Fibroblast of villous mesenchyme (primary cell): ENCODE data around the gene BLOC1S3. TPM values are rescaled to one million over a fixed set of nuclear protein-coding genes. Genes with fewer than 3 reads are reported as not detected.
"Not testable (repeated sequence)": the region's sequence is repeated elsewhere in the genome, so short reads cannot be mapped to it uniquely, and the experiment has no call there.

Experiments used
- DNase-seq: peaks from one replicate; pipeline ENCODE4 v3.0.0-alpha.2; 2010; ENCODE audit warnings: low read depth
- H3K4me3 ChIP-seq: 2 replicates; pipeline ENCODE4 v1.5.1; 2011; ENCODE audit warnings: low read depth, mild to moderate bottlenecking, low read length
- total RNA-seq: library from RNA; depleted of rRNA; stranded (reverse); fragments of >200 nt; gene quantifications from 2 replicates; pipeline ENCODE4 v1.2.3, GENCODE V29; 2012
- TF ChIP-seq, protein P1 (sequence below): IDR thresholded peaks from 2 replicates; pipeline ENCODE4 v1.5.1; 2012; ENCODE audit warnings: low read depth, mild to moderate bottlenecking, low read length; ENCODE audit not compliant: insufficient read depth

The BLOC1S3 gene
- total RNA-seq, 1 donor: 4.3 TPM

GRCh38 chr19:45223879-45224278, 45.3 kb downstream of the BLOC1S3 start:
- no peak for DNase-seq
- TF ChIP-seq, protein P1, sequence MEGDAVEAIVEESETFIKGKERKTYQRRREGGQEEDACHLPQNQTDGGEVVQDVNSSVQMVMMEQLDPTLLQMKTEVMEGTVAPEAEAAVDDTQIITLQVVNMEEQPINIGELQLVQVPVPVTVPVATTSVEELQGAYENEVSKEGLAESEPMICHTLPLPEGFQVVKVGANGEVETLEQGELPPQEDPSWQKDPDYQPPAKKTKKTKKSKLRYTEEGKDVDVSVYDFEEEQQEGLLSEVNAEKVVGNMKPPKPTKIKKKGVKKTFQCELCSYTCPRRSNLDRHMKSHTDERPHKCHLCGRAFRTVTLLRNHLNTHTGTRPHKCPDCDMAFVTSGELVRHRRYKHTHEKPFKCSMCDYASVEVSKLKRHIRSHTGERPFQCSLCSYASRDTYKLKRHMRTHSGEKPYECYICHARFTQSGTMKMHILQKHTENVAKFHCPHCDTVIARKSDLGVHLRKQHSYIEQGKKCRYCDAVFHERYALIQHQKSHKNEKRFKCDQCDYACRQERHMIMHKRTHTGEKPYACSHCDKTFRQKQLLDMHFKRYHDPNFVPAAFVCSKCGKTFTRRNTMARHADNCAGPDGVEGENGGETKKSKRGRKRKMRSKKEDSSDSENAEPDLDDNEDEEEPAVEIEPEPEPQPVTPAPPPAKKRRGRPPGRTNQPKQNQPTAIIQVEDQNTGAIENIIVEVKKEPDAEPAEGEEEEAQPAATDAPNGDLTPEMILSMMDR: no peak
- no peak overlapping the region for H3K4me3 ChIP-seq

- no peak overlapping the region for H3K4me3 ChIP-seq
- TF ChIP-seq, protein P1: no peak
- no peak for DNase-seq
These were observed 46.1 kb downstream of the BLOC1S3 start for GRCh38 chr19:45224645-45225044.

DNA sequence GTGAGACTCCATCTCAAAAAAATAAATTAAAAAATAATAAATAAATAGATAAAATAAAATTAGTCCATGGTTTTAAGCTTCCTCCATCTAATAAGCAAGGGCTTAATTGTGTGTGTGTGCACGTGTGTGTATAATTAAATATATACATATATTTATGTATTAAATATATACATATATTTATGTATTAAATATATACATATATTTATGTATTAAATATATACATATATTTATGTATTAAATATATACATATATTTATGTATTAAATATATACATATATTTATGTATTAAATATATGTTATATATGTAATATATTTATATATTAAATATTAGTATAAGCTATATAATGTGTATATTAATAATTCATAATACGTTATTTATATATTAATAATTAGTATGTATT, 50.5 kb downstream of the BLOC1S3 start:
- DNase-seq, H3K4me3 ChIP-seq: not testable (repeated sequence)

Other genes with a start within 250 kb of the BLOC1S3 start
- gene APOC4, start 236.5 kb upstream of the BLOC1S3 start, total RNA-seq: not detected in 2 replicates
- gene APOC2, start 232.7 kb upstream of the BLOC1S3 start, total RNA-seq: not detected in 2 replicates
- gene CLPTM1, start 223.4 kb upstream of the BLOC1S3 start, total RNA-seq: 53.1 and 62.6 TPM in 2 replicates
- 10.6 and 13.8 TPM in 2 replicates for gene RELB, start 177.3 kb upstream of the BLOC1S3 start, total RNA-seq
- gene CLASRP, start 139.7 kb upstream of the BLOC1S3 start, total RNA-seq: 14.2 and 16.4 TPM in 2 replicates
- gene ZNF296, start 102.3 kb upstream of the BLOC1S3 start, total RNA-seq: under 0.01 TPM in 2 replicates
- 16.0 and 24.2 TPM in 2 replicates for gene GEMIN7, start 99.5 kb upstream of the BLOC1S3 start, total RNA-seq
- 31.1 and 36.1 TPM in 2 replicates for gene PPP1R37, start 85.6 kb upstream of the BLOC1S3 start, total RNA-seq
- gene NKPD1, start 17.8 kb upstream of the BLOC1S3 start, total RNA-seq: under 0.01 TPM in 2 replicates
- 3.9 and 7.7 TPM in 2 replicates for gene TRAPPC6A, start 547 bp upstream of the BLOC1S3 start, total RNA-seq
- not detected in 2 replicates for gene EXOC3L2, start 66.6 kb downstream of the BLOC1S3 start, total RNA-seq
- 14.2 and 16.8 TPM in 2 replicates for gene MARK4, start 72.5 kb downstream of the BLOC1S3 start, total RNA-seq
- gene CKM, start 144.1 kb downstream of the BLOC1S3 start, total RNA-seq: 0.43 TPM in 1 of 2 replicates, not detected in the other
- gene KLC3, start 162.0 kb downstream of the BLOC1S3 start, total RNA-seq: 0.32 TPM in 1 of 2 replicates, not detected in the other
- 53.5 and 73.0 TPM in 2 replicates for gene ERCC2, start 191.8 kb downstream of the BLOC1S3 start, total RNA-seq
- 5.6 and 8.4 TPM in 2 replicates for gene PPP1R13L, start 226.3 kb downstream of the BLOC1S3 start, total RNA-seq
- gene POLR1G, start 227.9 kb downstream of the BLOC1S3 start, total RNA-seq: 8.1 and 13.4 TPM in 2 replicates
- gene ERCC1, start 245.1 kb downstream of the BLOC1S3 start, total RNA-seq: 73.0 and 88.9 TPM in 2 replicates